Daoy (cell line): ENCODE results near the gene CYP21A2. TPM values are rescaled to one million over a fixed set of nuclear protein-coding genes. Genes with fewer than 3 reads are reported as not detected.

ENCODE experiments used
- DNase-seq: peaks from one replicate; pipeline ENCODE4 v3.0.0-alpha.2; 2015; ENCODE audit warnings: low read depth
- total RNA-seq: library from RNA; depleted of rRNA; stranded (reverse); fragments of >200 nt; shearing (Covaris generic); gene quantifications from 2 replicates; pipeline ENCODE4 v1.2.3, GENCODE V29; 2014; rRNA removed

Gene CYP21A2
- total RNA-seq, 1 experiment from 2014 or later = not detected

GRCh38 chr6:32082478-32082877 lies 44.3 kb downstream of the CYP21A2 start:
- peak; percentile 32 for DNase-seq

DNA sequence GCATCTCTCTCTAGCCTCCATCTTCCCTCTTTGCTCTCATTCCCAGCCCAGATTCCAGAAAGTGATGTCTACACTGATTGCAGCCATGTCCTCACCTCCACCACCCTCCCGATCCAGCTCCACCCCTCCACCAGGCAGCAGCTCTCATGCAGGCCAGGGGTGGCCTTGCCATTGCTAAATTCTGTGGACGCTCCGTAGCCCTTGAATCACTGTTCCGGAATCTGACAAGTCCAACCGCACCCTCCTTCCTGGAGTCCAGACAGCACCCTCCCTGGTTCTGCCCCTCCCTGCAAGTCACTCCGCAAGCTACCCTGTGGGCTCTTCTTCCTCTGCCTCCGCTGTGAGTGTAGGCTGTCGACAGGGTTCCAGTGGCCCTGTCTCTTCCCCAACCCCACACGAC lies 44.7 kb downstream of the CYP21A2 start:
- DNase-seq = peak; percentile 94

DNA sequence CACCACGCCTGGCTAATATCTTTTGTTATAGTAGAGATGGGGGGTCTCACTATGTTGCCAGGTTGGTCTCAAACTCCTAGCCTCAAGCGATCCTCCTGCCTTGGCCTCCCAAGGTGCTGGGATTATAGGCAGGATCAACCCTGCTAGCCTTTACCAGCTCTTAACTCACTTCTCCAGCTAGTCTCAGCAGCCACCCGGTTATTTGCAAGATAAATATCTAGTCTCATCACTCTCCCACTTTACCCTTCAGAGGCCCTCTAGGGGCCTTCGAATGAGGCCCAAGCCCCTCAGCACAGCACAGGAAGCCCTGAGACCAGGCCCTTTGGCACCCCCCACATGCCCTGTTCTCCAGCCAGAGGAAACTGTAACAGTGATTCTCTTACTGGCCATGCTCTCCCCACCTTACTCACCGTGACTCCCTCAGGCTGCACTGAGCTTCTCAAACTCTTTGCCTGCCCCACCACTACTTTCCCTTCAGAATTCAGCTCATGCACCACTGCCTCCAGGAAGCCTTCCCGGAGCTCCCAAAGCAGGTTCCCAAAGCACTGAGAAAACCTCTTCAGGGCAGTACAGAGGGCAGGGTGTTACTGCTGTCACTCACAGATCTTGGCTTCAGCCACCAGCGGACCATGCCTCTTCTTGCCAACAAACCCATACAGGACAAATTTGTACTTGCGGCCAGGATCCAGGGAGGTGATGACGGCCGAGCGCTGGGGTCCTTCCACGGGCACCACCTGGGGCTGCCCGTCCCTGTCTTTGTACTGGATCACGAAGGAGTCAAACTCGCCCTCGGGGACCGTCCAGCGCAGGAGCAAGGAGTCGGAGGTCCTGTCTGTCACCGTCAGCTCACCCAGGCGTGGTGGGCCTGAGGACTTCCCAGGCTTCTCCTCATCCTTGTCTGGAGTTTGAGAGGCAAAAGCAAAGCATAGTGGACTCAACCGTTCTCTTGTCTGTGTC lies 45.9 kb downstream of the CYP21A2 start:
- DNase-seq = no peak

DNA sequence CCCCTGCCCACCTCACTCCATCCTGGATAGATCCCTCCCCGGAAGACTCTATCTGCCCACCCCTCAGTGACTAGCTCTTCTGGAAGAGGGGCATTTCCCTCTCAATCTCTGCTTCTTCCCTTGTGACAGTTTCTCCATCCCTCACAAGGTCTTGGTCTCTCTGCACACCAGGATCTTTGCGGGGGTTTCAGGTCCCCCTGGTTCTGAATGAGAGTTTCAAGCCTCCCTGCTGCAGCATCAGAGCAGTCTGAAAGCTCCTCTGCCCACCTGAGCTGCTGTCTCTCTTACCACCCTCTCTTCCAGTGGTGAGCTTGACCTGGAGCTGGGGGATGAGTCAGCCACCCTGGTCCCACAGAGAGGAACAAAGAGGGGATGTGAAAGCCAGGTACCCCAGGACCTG lies 46.6 kb downstream of the CYP21A2 start:
- DNase-seq = no peak

GRCh38 chr6:32085759-32086459 lies 47.7 kb downstream of the CYP21A2 start:
- DNase-seq = no peak

GRCh38 chr6:32086661-32087573 lies 48.7 kb downstream of the CYP21A2 start:
- peak; percentile 91 for DNase-seq

GRCh38 chr6:32087574-32088486 lies 49.6 kb downstream of the CYP21A2 start:
- peak; percentile 91 for DNase-seq

DNA sequence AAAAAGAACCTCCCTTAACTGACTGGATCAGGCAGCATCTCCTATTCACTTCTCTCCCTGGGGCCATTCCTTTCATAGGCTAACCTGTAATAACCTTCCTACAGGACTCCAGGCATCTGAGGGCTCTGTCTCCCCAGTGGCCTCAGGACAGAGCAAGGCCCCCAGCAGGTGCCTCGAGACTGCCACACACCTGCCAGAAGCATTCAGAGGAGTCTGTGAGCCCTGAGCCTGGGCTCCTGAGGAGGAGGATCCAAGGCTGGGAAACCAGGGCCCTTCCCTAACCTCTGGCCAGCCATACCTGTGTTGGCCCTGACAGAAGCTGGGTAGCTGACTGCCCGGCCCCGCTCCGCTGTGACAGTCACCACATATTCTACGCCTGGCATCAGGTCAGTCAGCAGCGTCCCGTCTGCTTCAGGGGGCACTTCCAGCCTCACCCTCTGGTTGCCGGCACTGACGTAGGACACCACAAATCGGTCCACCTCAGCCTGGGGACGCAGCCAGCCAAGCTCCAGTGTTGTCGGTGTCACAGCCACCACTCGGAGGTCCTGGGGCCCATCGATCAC lies 50.4 kb downstream of the CYP21A2 start:
- DNase-seq = no peak

- no peak for DNase-seq
These were observed 51.0 kb downstream of the CYP21A2 start for GRCh38 chr6:32089082-32089828.

Other genes starting within 250 kb of the CYP21A2 start
- 77.3 and 80.3 TPM in 2 replicates for gene VARS1, start 242.7 kb upstream of the CYP21A2 start, total RNA-seq
- 91.8 and 146 TPM in 2 replicates for gene LSM2, start 231.4 kb upstream of the CYP21A2 start, total RNA-seq
- gene HSPA1L, start 223.1 kb upstream of the CYP21A2 start, total RNA-seq = 0.12 and 0.80 TPM in 2 replicates
- 148 and 171 TPM in 2 replicates for gene HSPA1A, start 222.9 kb upstream of the CYP21A2 start, total RNA-seq
- gene HSPA1B, start 210.7 kb upstream of the CYP21A2 start, total RNA-seq = 194 and 206 TPM in 2 replicates
- 46.6 and 51.0 TPM in 2 replicates for gene NEU1, start 175.6 kb upstream of the CYP21A2 start, total RNA-seq
- gene SLC44A4, start 159.4 kb upstream of the CYP21A2 start, total RNA-seq = not detected in 2 replicates
- 72.8 and 80.6 TPM in 2 replicates for gene EHMT2, start 140.7 kb upstream of the CYP21A2 start, total RNA-seq
- gene ZBTB12, start 136.3 kb upstream of the CYP21A2 start, total RNA-seq = 7.5 and 9.8 TPM in 2 replicates
- 0.24 and 1.5 TPM in 2 replicates for gene C2, start 110.7 kb upstream of the CYP21A2 start, total RNA-seq
- gene CFB, start 92.3 kb upstream of the CYP21A2 start, total RNA-seq = 0.18 and 0.86 TPM in 2 replicates
- gene NELFE, start 79.4 kb upstream of the CYP21A2 start, total RNA-seq = 180 and 195 TPM in 2 replicates
- 59.7 and 62.5 TPM in 2 replicates for gene SKIC2, start 79.2 kb upstream of the CYP21A2 start, total RNA-seq
- gene DXO, start 66.3 kb upstream of the CYP21A2 start, total RNA-seq = 24.3 and 26.0 TPM in 2 replicates
- 0.27 and 3.2 TPM in 2 replicates for gene C4A, start 56.4 kb upstream of the CYP21A2 start, total RNA-seq
- gene C4B, start 23.6 kb upstream of the CYP21A2 start, total RNA-seq = 0.30 and 3.7 TPM in 2 replicates
- 0.11 and 0.24 TPM in 2 replicates for gene TNXB, start 70.9 kb downstream of the CYP21A2 start, total RNA-seq
- gene ATF6B, start 89.8 kb downstream of the CYP21A2 start, total RNA-seq = 16.6 and 17.7 TPM in 2 replicates
- 12.7 and 20.2 TPM in 2 replicates for gene FKBPL, start 91.9 kb downstream of the CYP21A2 start, total RNA-seq
- gene PRRT1, start 113.5 kb downstream of the CYP21A2 start, total RNA-seq = not detected in 2 replicates
- gene PPT2, start 115.7 kb downstream of the CYP21A2 start, total RNA-seq = 29.4 and 145 TPM in 2 replicates
- gene EGFL8, start 126.2 kb downstream of the CYP21A2 start, total RNA-seq = 0.21 and 2.2 TPM in 2 replicates
- gene AGPAT1, start 137.7 kb downstream of the CYP21A2 start, total RNA-seq = 37.4 and 42.6 TPM in 2 replicates
- gene RNF5, start 140.0 kb downstream of the CYP21A2 start, total RNA-seq = 70.4 and 80.2 TPM in 2 replicates
- gene AGER, start 145.8 kb downstream of the CYP21A2 start, total RNA-seq = 0.60 and 1.1 TPM in 2 replicates
- gene PBX2, start 151.8 kb downstream of the CYP21A2 start, total RNA-seq = 31.7 and 45.4 TPM in 2 replicates
- 2.2 and 6.6 TPM in 2 replicates for gene GPSM3, start 154.2 kb downstream of the CYP21A2 start, total RNA-seq
- 2.3 and 3.2 TPM in 2 replicates for gene NOTCH4, start 185.7 kb downstream of the CYP21A2 start, total RNA-seq